Activated CD8-positive, alpha-beta memory T cell treated with anti-CD3 and anti-CD28 coated beads for 36 hours (primary cell): ENCODE results near the gene OGFOD3. TPM values are rescaled to one million over a fixed set of nuclear protein-coding genes. Genes with fewer than 3 reads are reported as not detected.
"Not testable (repeated sequence)": the region's sequence is repeated elsewhere in the genome, so short reads cannot be mapped to it uniquely, and the experiment has no call there.

Experiments
- CTCF ChIA-PET: fragments of 350-600 bp; sonication (Branson Sonifier 250); formaldehyde crosslinking; loops from one replicate; lab custom pipeline; 2021; ENCODE audit warnings: antibody characterized with exemption; lab: Charles Lee
- POLR2A ChIA-PET: fragments of 350-600 bp; sonication (Branson Sonifier 250); formaldehyde crosslinking; loops from one replicate; lab custom pipeline; 2021; ENCODE audit warnings: antibody characterized with exemption; lab: Charles Lee
- total RNA-seq, 2 experiments: library from RNA; stranded (reverse); gene quantifications; one replicate each; pipeline ENCODE4 v1.2.3, GENCODE V29; 2021

OGFOD3 gene
- total RNA-seq, 2 experiments from 2014 or later, result 27.5 to 29.2 TPM

DNA sequence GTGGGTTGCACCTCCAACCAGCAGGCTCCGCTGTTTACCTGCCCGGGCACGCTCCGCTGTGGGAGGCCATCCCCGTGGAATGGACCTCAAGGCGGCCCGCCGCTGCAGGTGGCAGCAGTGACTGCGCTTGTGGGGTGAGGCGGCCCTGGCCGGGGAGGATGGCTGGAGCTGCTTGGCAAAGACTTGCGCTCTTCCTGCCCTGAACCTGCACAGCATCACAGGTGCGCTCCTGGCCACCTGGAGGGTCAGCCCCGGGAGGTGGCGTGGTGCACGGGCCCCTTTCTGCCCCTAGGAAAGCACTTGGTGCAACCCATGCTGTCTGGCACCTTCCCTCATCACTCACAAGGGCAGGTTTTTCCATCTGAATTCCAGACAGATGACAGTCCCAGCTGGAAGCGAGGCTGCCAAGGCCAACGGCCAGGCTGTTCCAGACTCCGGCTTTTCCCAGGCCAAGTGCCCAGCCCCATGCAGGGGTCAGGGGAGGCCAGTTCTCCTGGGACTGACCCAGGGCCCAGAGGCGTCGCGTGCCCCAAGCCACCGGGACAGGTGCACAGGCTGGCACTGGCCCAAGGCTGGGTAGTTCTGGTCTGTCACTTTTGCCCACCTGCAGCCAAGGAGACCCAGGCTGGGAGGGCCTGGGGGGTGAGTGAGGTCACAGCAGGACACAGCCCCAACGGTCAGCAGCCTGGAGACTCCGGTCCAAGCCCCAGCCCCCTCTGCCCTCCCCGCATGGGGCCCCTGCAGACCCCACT, 33.5 kb downstream of the OGFOD3 start:
- ChIA-PET POLR2A (interaction anchor here (0.5 kb wide), 1 partner anchor 70 kb away, joined by 3 read pairs; no protein-coding TSS in a partner anchor), CTCF (no interaction called here)

- CTCF ChIA-PET, result no interaction called here
These were observed 34.2 kb downstream of the OGFOD3 start for GRCh38 chr17:82384051-82384729.

GRCh38 chr17:82383411-82383810, 35.0 kb downstream of the OGFOD3 start:
- ChIA-PET POLR2A (no interaction called here), CTCF (no interaction called here)

More at GRCh38 chr17:82384051-82384729, 34.2 kb downstream of the OGFOD3 start:
- POLR2A ChIA-PET, result interaction anchor here (0.5 kb wide), 1 partner anchor 111 kb away, joined by 12 read pairs; no protein-coding TSS in a partner anchor

DNA sequence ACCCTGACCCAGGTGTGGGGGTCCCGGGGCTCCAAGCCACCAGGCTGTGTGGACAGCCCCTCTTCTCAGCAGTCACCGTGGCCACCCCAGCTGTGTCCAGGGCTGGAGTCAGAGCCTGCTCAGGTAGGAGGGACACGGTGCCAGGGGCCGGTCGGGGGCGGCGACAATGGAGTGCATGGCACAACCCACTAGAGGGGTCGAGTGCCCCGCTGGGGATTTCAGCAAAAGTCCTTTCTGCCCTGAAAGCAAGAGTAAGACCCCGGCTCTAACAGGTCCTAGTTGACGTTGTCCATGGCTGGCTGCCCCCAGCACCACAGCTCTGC, 35.5 kb downstream of the OGFOD3 start:
- ChIA-PET CTCF (no interaction called here), POLR2A (no interaction called here)

DNA sequence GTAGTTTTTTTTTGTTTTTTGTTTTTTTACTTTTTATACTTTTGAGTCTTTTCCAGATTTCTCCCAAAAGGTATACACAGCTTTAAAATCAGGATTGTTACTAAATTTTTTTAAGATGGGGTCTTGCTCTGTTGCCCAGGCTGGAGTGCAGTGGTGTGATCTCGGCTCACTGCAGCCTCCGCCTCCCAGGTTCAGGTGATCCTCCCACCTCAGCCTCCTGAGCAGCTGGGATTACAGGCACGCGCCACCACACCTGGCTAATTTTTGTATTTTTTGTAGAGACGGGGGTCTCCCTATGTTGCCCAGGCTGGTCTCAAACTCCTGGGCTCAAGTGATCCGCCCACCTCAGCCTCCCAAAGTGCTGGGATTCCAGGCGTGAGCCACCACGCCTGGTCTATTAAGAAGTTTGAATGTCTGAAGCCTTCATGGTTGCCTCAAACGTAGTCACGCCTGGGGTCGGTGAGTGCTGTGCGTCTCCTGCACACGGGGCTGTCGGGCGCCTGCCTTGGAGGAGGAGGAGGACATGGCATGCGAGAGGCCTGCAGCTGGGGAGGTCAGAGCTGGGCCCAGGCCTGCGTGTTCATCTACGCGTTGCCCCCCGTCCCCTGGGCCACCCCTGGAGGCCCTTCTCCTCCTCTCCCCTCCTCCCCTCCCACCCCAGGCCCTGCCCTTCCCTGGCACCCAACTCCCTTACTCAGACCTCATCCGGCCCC, 36.0 kb downstream of the OGFOD3 start:
- POLR2A ChIA-PET, result not testable (repeated sequence)
- CTCF ChIA-PET, result interaction anchor here (0.6 to 0.7 kb wide), 4 partner anchors 25 to 321 kb away, joined by 3 to 6 read pairs (median 4); no protein-coding TSS in a partner anchor

DNA sequence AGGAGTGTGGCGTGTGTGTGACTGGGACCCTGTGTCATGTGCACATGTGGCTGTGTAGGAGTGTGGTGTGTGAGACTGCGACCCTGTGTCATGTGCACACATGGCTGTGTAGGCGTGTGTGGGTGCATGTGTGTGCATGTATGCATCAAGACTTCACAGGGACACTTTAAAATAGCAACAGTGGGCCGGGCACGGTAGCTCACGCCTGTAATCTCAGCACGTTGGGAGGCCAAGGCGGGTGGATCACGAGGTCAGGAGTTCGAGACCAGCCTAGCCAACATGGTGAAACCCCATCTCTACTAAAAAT, 36.7 kb downstream of the OGFOD3 start:
- POLR2A ChIA-PET, result interaction anchor here (0.6 kb wide), 1 partner anchor 93 kb away, joined by 3 read pairs; no protein-coding TSS in a partner anchor
- CTCF ChIA-PET, result interaction anchor here (0.7 kb wide), 2 partner anchors 61 to 114 kb away, joined by 4 to 6 read pairs; no protein-coding TSS in a partner anchor

GRCh38 chr17:82380860-82381702, 37.3 kb downstream of the OGFOD3 start:
- POLR2A ChIA-PET, result interaction anchor here (0.6 kb wide), 1 partner anchor 94 kb away, joined by 3 read pairs; no protein-coding TSS in a partner anchor
- CTCF ChIA-PET, result interaction anchor here (0.7 kb wide), 2 partner anchors 60 to 115 kb away, joined by 4 to 6 read pairs; no protein-coding TSS in a partner anchor

- ChIA-PET POLR2A (no interaction called here), CTCF (interaction anchor here (0.6 to 1.0 kb wide), 2 partner anchors 21 to 357 kb away, joined by 3 to 4 read pairs; no protein-coding TSS in a partner anchor)
These were observed 39.7 kb downstream of the OGFOD3 start for GRCh38 chr17:82378741-82379021.

DNA sequence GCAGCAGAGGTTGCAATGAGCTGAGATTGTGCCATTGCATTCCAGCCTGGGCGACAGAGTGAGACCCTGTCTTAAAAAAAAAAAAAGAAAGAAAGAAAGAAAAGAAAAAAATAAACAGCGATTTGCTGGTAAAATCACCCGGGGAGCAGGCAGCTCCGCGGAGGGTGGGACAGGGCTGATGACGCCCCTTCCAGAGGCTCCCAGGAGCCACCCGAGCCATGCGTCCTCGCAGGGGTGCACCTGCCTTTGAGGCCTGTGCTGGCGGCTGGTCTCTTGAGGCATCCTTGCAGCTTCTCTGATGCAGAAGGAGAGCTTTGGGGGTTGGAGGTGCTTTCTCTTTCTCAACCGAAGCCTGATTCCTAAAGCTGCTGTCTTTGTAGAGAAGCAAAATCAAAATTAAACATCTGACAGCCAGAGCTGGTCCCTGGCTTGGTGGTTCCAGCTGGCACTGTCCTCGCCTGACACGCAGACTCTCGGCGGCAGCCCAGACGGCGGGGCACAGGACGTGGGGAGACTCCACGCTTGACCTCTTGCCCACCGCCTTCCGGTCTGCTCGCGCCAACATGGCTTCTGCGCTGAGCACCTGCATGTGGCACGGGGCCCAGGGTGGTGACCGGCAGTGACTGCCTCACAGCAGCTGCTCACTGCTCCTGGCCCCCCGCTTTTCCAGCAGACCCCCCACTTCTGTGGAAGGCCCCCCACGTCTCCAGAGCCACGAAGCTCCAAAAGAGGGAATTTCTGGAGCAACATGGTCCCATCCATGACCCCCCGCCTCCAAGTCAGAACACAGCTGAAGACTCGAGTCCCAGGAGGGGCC, 40.3 kb downstream of the OGFOD3 start:
- POLR2A ChIA-PET, result no interaction called here

DNA sequence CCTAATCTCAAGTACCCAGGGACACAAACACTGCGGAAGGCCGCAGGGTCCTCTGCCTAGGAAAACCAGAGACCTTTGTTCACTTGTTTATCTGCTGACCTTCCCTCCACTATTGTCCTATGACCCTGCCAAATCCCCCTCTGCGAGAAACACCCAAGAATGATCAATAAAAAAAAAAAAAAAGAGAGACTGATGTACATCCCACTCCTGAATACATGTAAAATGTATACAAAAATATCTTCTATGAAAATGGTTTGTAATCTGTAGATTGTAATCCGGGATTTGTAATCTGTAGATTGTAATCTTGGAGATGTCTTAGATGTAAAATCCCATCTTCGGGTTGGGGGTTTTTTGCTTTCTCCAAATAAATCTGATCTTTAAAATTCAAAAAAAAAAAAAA, 41.1 kb downstream of the OGFOD3 start:
- CTCF ChIA-PET, POLR2A ChIA-PET: not testable (repeated sequence)

More for the DNA sequence above, 40.3 kb downstream of the OGFOD3 start:
- CTCF ChIA-PET, result interaction anchor here (0.6 to 1.0 kb wide), 2 partner anchors 21 to 357 kb away, joined by 3 to 4 read pairs; no protein-coding TSS in a partner anchor

DNA sequence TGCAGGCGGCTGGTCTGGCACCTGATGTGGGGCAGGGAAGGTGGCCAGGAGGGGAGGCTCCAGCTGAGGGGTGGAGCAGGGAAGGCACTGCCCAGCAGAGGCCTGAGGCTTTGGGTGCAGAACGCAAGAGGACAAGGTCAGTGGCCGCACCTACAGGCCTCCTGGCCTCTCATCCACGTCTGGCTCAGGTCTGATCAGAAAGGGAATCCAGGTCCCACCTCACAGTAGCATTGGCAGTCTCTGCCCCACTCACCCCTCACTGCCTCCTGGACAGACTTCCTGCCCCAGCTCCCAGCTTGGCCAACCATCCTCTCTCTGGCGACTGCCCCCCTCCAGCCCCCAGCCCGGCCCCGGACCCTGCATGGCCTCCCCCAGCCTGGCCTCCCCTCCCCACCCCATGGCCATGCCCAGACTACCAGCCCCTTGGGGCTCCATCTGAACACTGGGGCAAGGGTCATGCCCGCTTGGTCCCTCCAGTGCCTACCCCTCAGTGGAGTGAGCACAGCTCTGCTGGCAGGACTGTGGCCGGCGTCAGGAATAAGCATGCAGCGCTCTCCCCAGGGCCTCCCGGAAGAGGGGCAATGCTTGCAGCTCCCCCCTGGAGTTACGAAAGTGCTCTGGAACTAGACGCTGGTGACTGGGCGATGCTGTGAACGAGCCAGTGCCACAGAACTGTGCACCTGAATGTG, 42.2 kb downstream of the OGFOD3 start:
- POLR2A ChIA-PET, result no interaction called here

DNA sequence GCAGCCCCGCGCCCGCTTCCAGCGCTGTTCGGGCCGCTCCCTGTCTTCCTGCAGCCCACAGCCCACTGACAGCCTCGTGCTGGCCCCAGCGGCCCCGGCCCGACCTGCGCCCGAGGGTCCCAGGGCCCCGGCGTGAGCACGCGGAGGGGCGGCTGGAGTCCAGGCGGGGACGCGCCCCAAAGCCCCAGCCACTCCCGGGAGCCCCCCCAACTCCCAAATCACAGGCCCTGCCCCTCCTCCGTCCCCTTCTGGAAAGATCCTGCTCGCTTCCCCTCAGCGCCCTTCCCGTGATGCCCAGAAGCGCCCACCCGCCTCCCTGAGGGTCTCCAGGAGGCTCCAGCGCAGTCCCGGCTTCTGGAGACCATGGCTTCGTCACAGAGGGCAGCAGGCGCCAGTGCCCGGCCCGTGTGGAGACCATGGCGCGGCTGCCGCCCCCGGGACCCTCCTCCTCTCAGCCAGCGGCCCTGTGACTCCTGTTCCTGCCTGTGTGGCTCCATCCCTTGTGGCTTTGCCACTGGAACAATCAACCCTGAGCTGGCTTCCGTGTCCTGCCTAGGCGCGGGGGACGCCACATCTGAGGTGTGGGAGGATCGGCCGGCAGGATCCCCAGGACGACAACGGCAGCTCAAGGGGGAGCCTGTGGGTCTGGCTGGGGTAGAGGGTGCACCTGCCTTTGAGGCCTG, 42.9 kb downstream of the OGFOD3 start:
- ChIA-PET CTCF (no interaction called here), POLR2A (no interaction called here)

More for the DNA sequence above, 42.2 kb downstream of the OGFOD3 start:
- CTCF ChIA-PET, result interaction anchor here (0.6 kb wide), 1 partner anchor 778 kb away, joined by 6 read pairs; no protein-coding TSS in a partner anchor

GRCh38 chr17:82374626-82375331, 43.6 kb downstream of the OGFOD3 start:
- POLR2A ChIA-PET, result no interaction called here

GRCh38 chr17:82373731-82374625, 44.4 kb downstream of the OGFOD3 start:
- ChIA-PET CTCF (no interaction called here), POLR2A (no interaction called here)

More at GRCh38 chr17:82374626-82375331, 43.6 kb downstream of the OGFOD3 start:
- CTCF ChIA-PET, result no interaction called here

- POLR2A ChIA-PET, result not testable (repeated sequence)
- CTCF ChIA-PET, result interaction anchor here (1.3 kb wide), 1 partner anchor 52 kb away, joined by 4 read pairs; no protein-coding TSS in a partner anchor
These were observed 45.3 kb downstream of the OGFOD3 start for GRCh38 chr17:82373072-82373452.
